ENCODE results near the gene ZNF112. TPM values are rescaled to one million over a fixed set of nuclear protein-coding genes. Genes with fewer than 3 reads are reported as not detected.

ZNF112 gene
- total RNA-seq, 2 donors from 2014 or later, result 3.6 to 8.6 TPM

DNA sequence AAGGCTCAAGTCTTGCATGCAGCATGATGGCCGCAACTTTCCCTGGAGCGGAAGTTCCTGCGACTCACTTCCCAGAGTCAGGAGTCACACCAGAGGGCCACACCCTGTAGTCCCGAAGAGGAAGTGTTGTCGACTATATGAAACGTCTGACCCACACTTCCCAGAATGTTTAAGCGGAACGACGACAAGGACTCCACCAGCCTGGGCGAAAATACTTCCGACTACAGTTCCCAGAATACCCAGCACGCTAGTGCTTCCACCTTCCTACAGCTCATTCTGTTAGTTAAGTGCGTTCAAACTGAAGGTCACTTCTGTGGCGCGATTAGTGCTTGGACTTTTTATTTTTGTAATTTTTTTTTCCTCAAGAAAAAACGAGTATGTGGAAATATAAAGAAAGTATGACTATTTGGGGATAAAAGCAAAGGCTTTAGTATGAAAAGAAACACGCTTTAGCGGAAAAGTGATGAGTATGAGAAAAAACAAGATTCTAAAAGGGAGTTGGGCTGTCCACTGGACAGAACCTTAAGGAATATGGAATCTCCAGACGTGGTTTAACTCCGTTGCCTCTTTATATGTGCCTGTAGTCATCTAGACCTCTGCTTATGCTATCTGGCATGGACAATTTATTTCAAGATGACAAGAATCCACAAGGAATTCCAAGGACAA lies 15.5 kb upstream of the ZNF112 start:
- H3K4me1 ChIP-seq, result no peaks in the 10 kb centered on the region
- ATAC-seq (no peak), DNase-seq (no peak)
- H3K27ac ChIP-seq, result no peak overlapping the region
- intact Hi-C loops (cut with DNase I), result no loop called here
- no peaks in the 10 kb centered on the region for H3K36me3 ChIP-seq (replicated peaks in 1 of 2; ENCODE audit: insufficient read depth in 1 of 2, low read depth in 2 of 2)
- no peaks in the 10 kb centered on the region for H3K27me3 ChIP-seq
- no peak overlapping the region for H3K4me3 ChIP-seq
- WGBS, 2 donors, result 54 to 58% methylated on average over 20 of the region's 20 CpGs
- TF ChIP-seq, protein P1, sequence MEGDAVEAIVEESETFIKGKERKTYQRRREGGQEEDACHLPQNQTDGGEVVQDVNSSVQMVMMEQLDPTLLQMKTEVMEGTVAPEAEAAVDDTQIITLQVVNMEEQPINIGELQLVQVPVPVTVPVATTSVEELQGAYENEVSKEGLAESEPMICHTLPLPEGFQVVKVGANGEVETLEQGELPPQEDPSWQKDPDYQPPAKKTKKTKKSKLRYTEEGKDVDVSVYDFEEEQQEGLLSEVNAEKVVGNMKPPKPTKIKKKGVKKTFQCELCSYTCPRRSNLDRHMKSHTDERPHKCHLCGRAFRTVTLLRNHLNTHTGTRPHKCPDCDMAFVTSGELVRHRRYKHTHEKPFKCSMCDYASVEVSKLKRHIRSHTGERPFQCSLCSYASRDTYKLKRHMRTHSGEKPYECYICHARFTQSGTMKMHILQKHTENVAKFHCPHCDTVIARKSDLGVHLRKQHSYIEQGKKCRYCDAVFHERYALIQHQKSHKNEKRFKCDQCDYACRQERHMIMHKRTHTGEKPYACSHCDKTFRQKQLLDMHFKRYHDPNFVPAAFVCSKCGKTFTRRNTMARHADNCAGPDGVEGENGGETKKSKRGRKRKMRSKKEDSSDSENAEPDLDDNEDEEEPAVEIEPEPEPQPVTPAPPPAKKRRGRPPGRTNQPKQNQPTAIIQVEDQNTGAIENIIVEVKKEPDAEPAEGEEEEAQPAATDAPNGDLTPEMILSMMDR (IDR thresholded peaks at IDR 0.05), result no peak
- no peak for TF ChIP-seq POLR2A (IDR thresholded peaks at IDR 0.05)
- H3K9me3 ChIP-seq, result no peaks in the 10 kb centered on the region

DNA sequence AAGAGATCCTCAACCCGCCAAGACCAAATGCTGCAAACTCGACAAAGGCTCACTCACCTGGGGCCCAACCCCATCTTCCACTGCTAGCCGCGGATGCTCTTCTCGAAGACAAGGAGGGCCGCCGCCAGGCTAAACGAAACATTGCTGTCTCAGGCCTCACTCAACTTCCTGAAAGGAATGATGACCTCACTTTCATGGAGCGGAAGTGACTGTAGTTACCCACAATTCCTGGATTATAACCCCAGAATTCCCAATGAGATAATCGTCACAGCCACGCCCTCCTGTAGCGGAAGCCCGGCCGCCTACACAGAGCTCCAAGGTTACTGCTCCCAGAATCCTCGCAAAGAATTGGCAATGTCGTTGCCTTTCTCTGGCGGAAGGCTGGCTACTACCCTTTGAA lies 10.5 kb upstream of the ZNF112 start:
- intact Hi-C loops (cut with DNase I), result no loop called here
- TF ChIP-seq POLR2A (IDR thresholded peaks at IDR 0.05), result no peak
- TF ChIP-seq, protein P1 (IDR thresholded peaks at IDR 0.05), result no peak
- DNase-seq (no peak), ATAC-seq (no peak)
- H3K4me3 ChIP-seq, result no peak overlapping the region
- no peak overlapping the region for H3K27ac ChIP-seq
- no peaks in the 10 kb centered on the region for H3K27me3 ChIP-seq
- H3K36me3 ChIP-seq (replicated peaks in 1 of 2; ENCODE audit: insufficient read depth in 1 of 2, low read depth in 2 of 2), result no peaks in the 10 kb centered on the region
- no peaks in the 10 kb centered on the region for H3K4me1 ChIP-seq
- no peaks in the 10 kb centered on the region for H3K9me3 ChIP-seq
- WGBS, 2 donors, result 38 to 51% methylated on average over 17 of the region's 17 CpGs

DNA sequence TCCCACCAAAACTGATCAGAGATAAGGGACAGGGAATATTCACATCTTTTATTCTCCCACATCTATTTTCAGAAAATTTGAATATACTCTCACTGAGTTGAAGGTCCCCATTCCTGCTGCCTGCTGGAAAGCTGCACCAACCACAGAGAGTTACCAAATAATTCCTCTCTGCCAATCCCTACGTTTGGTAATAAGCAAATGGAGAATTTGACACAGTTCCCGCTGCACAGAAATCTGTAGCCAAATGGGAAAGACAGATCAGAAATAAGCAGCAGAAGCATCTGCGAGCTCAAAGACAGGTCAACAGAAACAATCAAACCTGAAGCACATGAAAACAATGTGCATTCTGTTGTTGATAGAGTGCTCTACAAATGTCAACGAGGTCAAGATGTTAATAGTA lies 9.9 kb downstream of the ZNF112 start:
- no peaks in the 10 kb centered on the region for H3K36me3 ChIP-seq (replicated peaks in 1 of 2; ENCODE audit: insufficient read depth in 1 of 2, low read depth in 2 of 2)
- WGBS, 2 donors, result 71 to 79% methylated on average over 4 of the region's 4 CpGs
- no peak overlapping the region for H3K4me3 ChIP-seq
- DNase-seq (no peak), ATAC-seq (no peak)
- TF ChIP-seq, protein P1 (IDR thresholded peaks at IDR 0.05), result no peak
- no peak for TF ChIP-seq POLR2A (IDR thresholded peaks at IDR 0.05)
- no peak overlapping the region for H3K27ac ChIP-seq
- no peaks in the 10 kb centered on the region for H3K4me1 ChIP-seq
- H3K27me3 ChIP-seq, result no peaks in the 10 kb centered on the region
- intact Hi-C loops (cut with DNase I), result no loop called here
- H3K9me3 ChIP-seq, result peaks cover 0 to 57% (median 0%) of the 10 kb centered on the region in 3 donors

DNA sequence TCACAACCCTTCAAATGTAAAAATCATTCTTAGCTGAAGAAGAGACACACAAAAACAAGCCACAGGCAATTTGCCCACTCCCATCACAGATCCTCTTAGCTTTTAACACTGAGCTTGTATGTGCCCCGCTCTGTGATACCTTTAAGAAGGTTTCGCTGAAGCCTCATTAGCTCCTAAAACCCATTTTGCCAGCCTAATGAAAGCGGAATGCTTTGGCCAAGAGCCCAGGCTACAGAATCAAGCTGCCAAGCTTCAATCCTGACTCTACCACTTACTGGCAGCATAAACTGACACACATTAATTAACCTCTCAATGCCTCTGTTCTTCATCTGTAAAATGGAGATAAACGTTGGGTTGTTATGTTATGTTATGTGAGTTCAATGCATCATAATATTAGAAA lies 10.5 kb downstream of the ZNF112 start:
- no peak for ATAC-seq
- Histone ChIP-seq H3K4me3 (no peak overlapping the region), H3K27ac (no peak overlapping the region), H3K36me3 (replicated peaks in 1 of 2; ENCODE audit: insufficient read depth in 1 of 2, low read depth in 2 of 2) (no peaks in the 10 kb centered on the region), H3K27me3 (no peaks in the 10 kb centered on the region), H3K9me3 (peaks cover 0 to 54% (median 0%) of the 10 kb centered on the region in 3 donors), H3K4me1 (no peaks in the 10 kb centered on the region)
- TF ChIP-seq, protein P1 (IDR thresholded peaks at IDR 0.05), result no peak
- no peak for TF ChIP-seq POLR2A (IDR thresholded peaks at IDR 0.05)
- DNase-seq, result no peak
- intact Hi-C loops (cut with DNase I), result no loop called here
- WGBS, 2 donors, result 89 to 96% methylated on average over 4 of the region's 4 CpGs

DNA sequence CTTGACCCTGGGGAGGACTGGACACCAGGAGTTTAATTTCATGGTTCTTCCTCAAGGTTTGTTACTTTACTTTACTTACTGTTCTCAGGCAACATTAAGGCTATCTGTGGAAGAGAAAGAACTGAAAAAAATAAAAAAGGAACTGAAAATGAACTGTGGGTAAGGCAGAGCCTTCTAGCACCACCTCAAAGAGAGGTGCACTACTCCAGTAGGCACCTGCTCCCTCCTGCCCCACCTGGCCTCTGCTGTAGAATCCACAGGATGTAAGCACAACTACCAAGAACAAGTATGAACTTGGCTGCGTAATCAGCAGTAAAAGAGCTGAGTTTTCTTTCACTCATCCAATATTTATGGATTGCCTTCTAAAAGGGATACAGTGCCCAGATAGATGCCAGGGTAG lies 12.2 kb downstream of the ZNF112 start:
- H3K27ac ChIP-seq, result no peak overlapping the region
- WGBS, 2 donors, result 28 to 100% methylated on average over 1 of the region's 1 CpG
- no peak overlapping the region for H3K4me3 ChIP-seq
- peaks cover 2 to 8% of the 10 kb centered on the region in 2 donors for H3K36me3 ChIP-seq (replicated peaks in 1 of 2; ENCODE audit: insufficient read depth in 1 of 2, low read depth in 2 of 2)
- no peaks in the 10 kb centered on the region for H3K4me1 ChIP-seq
- intact Hi-C loops (cut with DNase I), result no loop called here
- H3K9me3 ChIP-seq, result peaks cover 0 to 42% (median 0%) of the 10 kb centered on the region in 3 donors
- no peak for TF ChIP-seq POLR2A (IDR thresholded peaks at IDR 0.05)
- TF ChIP-seq, protein P1 (IDR thresholded peaks at IDR 0.05), result no peak
- no peak for ATAC-seq
- no peak for DNase-seq
- H3K27me3 ChIP-seq, result no peaks in the 10 kb centered on the region
